ENCODE data around the gene CNGB1.

DNA sequence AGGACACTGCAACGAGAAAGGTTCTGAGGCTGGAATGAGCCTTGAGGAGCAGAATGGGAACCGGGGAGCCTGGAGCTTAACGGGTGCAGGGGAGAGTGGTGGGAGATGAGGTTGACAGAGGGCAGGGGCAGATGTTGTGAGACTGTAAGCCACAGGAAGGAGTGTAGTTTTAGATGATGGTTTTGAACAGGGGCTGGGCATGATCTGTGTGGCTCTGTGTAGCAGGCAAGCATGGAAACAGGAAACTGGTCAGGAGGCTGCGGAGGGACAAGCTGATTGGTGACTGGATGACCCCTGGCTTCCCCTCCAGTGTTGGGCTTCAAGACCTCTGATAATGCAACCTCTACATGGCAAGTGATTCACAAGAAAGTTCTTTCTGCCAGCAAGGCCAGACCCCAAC lies 1.4 kb upstream of the CNGB1 start:
- TF ChIP-seq ELF1 (IDR thresholded peaks at IDR 0.05; ENCODE audit: borderline replicate concordance, low read depth) (no peak), EZH2phosphoT487 (IDR thresholded peaks at IDR 0.05; ENCODE audit: borderline replicate concordance) (no peak), TCF7L2 (IDR thresholded peaks at IDR 0.05; ENCODE audit: borderline replicate concordance, extremely low read depth, insufficient read depth, insufficient read length) (no peak), SRF (IDR thresholded peaks at IDR 0.05; ENCODE audit: low read depth) (no peak), EZH2 (IDR thresholded peaks at IDR 0.05) (no peak), SP1 (IDR thresholded peaks at IDR 0.05; ENCODE audit: low read depth) (no peak), ZFX (IDR thresholded peaks at IDR 0.05) (no peak), JUND (IDR thresholded peaks at IDR 0.05) (no peak), YY1 (IDR thresholded peaks at IDR 0.05; ENCODE audit: extremely low read depth, insufficient replicate concordance, low read depth, low read length) (no peak)
- TF ChIP-seq, protein P1, sequence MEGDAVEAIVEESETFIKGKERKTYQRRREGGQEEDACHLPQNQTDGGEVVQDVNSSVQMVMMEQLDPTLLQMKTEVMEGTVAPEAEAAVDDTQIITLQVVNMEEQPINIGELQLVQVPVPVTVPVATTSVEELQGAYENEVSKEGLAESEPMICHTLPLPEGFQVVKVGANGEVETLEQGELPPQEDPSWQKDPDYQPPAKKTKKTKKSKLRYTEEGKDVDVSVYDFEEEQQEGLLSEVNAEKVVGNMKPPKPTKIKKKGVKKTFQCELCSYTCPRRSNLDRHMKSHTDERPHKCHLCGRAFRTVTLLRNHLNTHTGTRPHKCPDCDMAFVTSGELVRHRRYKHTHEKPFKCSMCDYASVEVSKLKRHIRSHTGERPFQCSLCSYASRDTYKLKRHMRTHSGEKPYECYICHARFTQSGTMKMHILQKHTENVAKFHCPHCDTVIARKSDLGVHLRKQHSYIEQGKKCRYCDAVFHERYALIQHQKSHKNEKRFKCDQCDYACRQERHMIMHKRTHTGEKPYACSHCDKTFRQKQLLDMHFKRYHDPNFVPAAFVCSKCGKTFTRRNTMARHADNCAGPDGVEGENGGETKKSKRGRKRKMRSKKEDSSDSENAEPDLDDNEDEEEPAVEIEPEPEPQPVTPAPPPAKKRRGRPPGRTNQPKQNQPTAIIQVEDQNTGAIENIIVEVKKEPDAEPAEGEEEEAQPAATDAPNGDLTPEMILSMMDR (IDR thresholded peaks at IDR 0.05 in 2 of 3, conservative IDR thresholded peaks at IDR 0.05 in 1 of 3; ENCODE audit: borderline replicate concordance in 1 of 3, insufficient read depth in 1 of 3, low read depth in 2 of 3, low read length in 2 of 3): no peak
- TF ChIP-seq, protein P2, sequence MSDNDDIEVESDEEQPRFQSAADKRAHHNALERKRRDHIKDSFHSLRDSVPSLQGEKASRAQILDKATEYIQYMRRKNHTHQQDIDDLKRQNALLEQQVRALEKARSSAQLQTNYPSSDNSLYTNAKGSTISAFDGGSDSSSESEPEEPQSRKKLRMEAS (IDR thresholded peaks at IDR 0.05): no peak

Data from HCT116 (cell line).